Esophagus muscularis mucosa (tissue), 4 donors: ENCODE data around the gene SH3PXD2A.

Experiments used
- CTCF ChIP-seq, 3 experiments: fragments of 200-600 bp in 2 of 3; fragments of 450-650 bp in 1 of 3; sonication (generic) in 2 of 3; IDR thresholded peaks; one replicate each; pipeline ENCODE4 v1.5.1; 2017 to 2019; ENCODE audit warnings: antibody characterized with exemption in 3 of 3, mild to moderate bottlenecking in 2 of 3, moderate library complexity in 1 of 3
- EP300 ChIP-seq: sonication (generic); formaldehyde crosslinking; IDR thresholded peaks from one replicate; pipeline ENCODE4 v1.6.1; 2017; ENCODE audit warnings: antibody characterized with exemption
- POLR2A ChIP-seq: fragments of 450-650 bp; IDR thresholded peaks from one replicate; pipeline ENCODE4 v1.6.1; 2017; ENCODE audit warnings: antibody characterized with exemption, moderate library complexity, mild to moderate bottlenecking, low read depth

DNA sequence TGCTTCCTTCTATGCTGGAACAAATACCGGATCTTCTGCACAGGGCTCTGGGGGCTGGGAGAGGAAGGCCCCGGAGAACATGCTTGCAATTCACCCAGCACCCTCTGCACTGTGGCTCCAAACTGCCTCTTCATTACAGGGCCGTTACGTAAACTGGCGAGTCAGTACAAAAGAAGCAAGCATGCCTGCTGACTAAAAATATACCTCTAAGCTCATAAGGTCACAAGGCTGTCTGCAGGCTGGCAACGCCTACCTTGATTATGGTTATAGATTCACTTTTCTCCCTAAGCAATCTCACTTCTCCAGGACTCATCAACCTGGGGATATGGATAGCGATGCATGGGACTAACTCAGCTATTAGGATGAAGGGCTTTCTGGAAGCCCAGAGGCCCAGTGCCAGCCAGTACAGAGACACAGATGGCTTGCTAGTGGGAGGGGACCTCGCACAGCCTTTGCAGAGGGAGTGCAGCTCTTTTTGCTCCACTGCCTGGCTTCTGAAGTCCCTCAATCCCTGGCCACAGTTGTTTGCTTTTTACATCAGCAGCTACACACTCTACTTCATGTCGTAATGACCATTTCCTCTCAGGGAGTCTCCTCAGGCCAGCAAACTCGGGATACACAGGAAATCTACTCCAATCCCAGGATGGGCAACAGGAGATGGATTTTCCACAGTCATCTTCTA is 96.1 kb downstream of the SH3PXD2A start:
- TF ChIP-seq CTCF (IDR thresholded peaks at IDR 0.05) (peak in 1 of 3 experiments; percentile 11), POLR2A (no peak), EP300 (no peak)
